ENCODE data around the gene CHD9. TPM values are rescaled to one million over a fixed set of nuclear protein-coding genes. Genes with fewer than 3 reads are reported as not detected.

Gene CHD9
- total RNA-seq, 1 donor from 2014 or later, result 77.4 TPM

DNA sequence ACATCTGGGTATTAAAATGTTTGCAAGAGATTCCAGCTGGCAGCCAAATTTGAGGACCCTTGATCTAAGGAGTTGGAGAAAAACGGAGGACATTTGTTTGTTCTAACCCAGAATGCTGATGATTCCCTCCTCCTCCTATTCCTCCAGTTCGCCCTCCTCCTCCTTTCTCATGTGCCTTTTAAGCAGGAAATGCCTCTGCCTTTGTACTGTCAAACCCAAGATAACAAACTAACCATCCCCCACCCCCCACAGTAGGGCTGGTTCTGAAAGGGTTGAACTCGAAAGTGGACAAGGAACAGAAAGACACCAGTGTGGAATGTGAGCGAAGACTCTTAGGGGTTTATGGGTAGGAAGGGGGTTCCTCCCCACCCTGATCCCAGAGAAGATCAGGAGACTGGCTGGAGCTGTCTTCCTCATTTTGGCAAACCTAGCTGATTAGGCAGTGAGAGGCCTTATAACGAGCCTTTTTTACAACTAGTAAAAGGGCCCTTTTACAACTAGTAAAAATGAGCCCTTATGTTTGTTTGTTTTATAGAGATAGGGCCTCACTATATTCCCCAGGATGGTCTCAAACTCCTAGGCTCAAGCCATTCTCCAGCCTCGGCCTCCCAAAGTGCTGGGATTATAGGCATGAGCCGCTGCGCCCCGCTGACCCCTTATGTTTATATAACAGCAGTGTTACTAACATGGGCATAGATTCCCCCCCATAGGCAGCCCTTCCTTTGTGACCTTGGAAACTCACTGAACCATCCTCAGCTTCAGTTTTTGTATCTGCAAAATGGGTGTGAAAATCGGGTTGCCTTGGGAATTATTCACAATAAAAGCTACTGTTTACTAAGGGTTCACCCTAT is 975 bp downstream of the CHD9 start:
- no peaks in the 10 kb centered on the region for H3K9me3 ChIP-seq (ENCODE audit: insufficient read depth, low read depth, low read length)
- H3K9ac ChIP-seq (ENCODE audit: low read length), result peak overlapping the region; percentile 83
- peaks cover 4% of the 10 kb centered on the region for H3K36me3 Mint-ChIP-seq (ENCODE audit: low read depth, unreplicated experiment)
- peak overlapping the region; percentile 79 for H3K27ac ChIP-seq (ENCODE audit: low read depth, low read length)
- H3K4me1 ChIP-seq (ENCODE audit: insufficient read depth, low read length), result peaks cover 26% of the 10 kb centered on the region
- H3K4me1 Mint-ChIP-seq (ENCODE audit: low read depth, unreplicated experiment), result peaks cover 13% of the 10 kb centered on the region
- peak overlapping the region; percentile 90 for H2AFZ ChIP-seq (ENCODE audit: low read depth, low read length)
- TF ChIP-seq, protein P1, sequence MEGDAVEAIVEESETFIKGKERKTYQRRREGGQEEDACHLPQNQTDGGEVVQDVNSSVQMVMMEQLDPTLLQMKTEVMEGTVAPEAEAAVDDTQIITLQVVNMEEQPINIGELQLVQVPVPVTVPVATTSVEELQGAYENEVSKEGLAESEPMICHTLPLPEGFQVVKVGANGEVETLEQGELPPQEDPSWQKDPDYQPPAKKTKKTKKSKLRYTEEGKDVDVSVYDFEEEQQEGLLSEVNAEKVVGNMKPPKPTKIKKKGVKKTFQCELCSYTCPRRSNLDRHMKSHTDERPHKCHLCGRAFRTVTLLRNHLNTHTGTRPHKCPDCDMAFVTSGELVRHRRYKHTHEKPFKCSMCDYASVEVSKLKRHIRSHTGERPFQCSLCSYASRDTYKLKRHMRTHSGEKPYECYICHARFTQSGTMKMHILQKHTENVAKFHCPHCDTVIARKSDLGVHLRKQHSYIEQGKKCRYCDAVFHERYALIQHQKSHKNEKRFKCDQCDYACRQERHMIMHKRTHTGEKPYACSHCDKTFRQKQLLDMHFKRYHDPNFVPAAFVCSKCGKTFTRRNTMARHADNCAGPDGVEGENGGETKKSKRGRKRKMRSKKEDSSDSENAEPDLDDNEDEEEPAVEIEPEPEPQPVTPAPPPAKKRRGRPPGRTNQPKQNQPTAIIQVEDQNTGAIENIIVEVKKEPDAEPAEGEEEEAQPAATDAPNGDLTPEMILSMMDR (IDR thresholded peaks at IDR 0.05; ENCODE audit: insufficient read depth, low read depth, low read length), result no peak
- no peak for TF ChIP-seq EZH2 (IDR thresholded peaks at IDR 0.05; ENCODE audit: insufficient read depth, low read length)
- H3K27ac Mint-ChIP-seq (ENCODE audit: unreplicated experiment), result peak overlapping the region; percentile 96
- H4K20me1 ChIP-seq (ENCODE audit: insufficient read depth, low read length), result peaks cover 9% of the 10 kb centered on the region
- H3K4me3 ChIP-seq (ENCODE audit: insufficient read depth, low read depth, low read length), result peak overlapping the region; percentile 65
- H3K4me3 Mint-ChIP-seq (ENCODE audit: unreplicated experiment), result peak overlapping the region; percentile 89
- no peaks in the 10 kb centered on the region for H3K27me3 Mint-ChIP-seq (ENCODE audit: low read depth, unreplicated experiment)
- no peaks in the 10 kb centered on the region for H3K36me3 ChIP-seq (ENCODE audit: insufficient read depth, low read length)
- peak overlapping the region; percentile 83 for H3K4me2 ChIP-seq (ENCODE audit: low read length)
- no peaks in the 10 kb centered on the region for H3K27me3 ChIP-seq (ENCODE audit: insufficient read depth, low read length)
- H3K79me2 ChIP-seq (ENCODE audit: insufficient read depth, low read length), result peaks cover 41% of the 10 kb centered on the region
- FAIRE-seq, result no peak
- no peaks in the 10 kb centered on the region for H3K9me3 Mint-ChIP-seq (ENCODE audit: unreplicated experiment)
- peak; percentile 73 for DNase-seq (ENCODE audit: low read depth)

DNA sequence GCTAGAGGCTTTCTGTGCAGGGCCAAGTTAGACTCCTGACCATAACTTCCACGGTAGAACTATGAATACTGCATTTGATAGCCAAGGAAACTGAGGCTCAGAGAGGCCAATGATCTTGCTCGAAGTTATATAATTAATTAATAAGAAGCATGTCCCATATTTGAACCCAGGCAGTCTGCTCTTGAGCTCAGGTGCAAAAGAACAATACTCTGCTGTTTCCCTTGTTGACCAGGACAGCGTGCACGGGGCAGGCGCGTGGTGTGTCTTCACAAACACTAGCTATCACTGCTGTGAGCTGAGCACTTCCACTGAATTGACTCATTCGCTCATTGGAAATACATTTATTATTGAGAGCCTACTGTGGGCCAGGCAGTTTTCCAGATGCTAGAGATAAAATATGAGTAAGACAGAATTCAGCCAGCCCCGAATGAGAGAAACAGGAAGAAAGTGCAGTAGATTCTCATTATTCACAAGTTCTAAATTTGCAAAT is 1.6 kb downstream of the CHD9 start:
- peak overlapping the region; percentile 83 for H3K4me2 ChIP-seq (ENCODE audit: low read length)
- H3K27ac Mint-ChIP-seq (ENCODE audit: unreplicated experiment), result peak overlapping the region; percentile 83
- peaks cover 4% of the 10 kb centered on the region for H3K36me3 Mint-ChIP-seq (ENCODE audit: low read depth, unreplicated experiment)
- TF ChIP-seq EZH2 (IDR thresholded peaks at IDR 0.05; ENCODE audit: insufficient read depth, low read length), result no peak
- TF ChIP-seq, protein P1 (IDR thresholded peaks at IDR 0.05; ENCODE audit: insufficient read depth, low read depth, low read length), result no peak
- no peaks in the 10 kb centered on the region for H3K36me3 ChIP-seq (ENCODE audit: insufficient read depth, low read length)
- no peaks in the 10 kb centered on the region for H3K9me3 ChIP-seq (ENCODE audit: insufficient read depth, low read depth, low read length)
- DNase-seq (ENCODE audit: low read depth) (peak; percentile 82), FAIRE-seq (no peak)
- H3K4me3 Mint-ChIP-seq (ENCODE audit: unreplicated experiment), result peak overlapping the region; percentile 89
- no peaks in the 10 kb centered on the region for H3K27me3 Mint-ChIP-seq (ENCODE audit: low read depth, unreplicated experiment)
- H3K27me3 ChIP-seq (ENCODE audit: insufficient read depth, low read length), result no peaks in the 10 kb centered on the region
- peaks cover 13% of the 10 kb centered on the region for H3K4me1 Mint-ChIP-seq (ENCODE audit: low read depth, unreplicated experiment)
- no peak overlapping the region for H3K9ac ChIP-seq (ENCODE audit: low read length)
- peak overlapping the region; percentile 39 for H3K27ac ChIP-seq (ENCODE audit: low read depth, low read length)
- H3K4me1 ChIP-seq (ENCODE audit: insufficient read depth, low read length), result peaks cover 26% of the 10 kb centered on the region
- H3K4me3 ChIP-seq (ENCODE audit: insufficient read depth, low read depth, low read length), result peak overlapping the region; percentile 65
- no peak overlapping the region for H2AFZ ChIP-seq (ENCODE audit: low read depth, low read length)
- H4K20me1 ChIP-seq (ENCODE audit: insufficient read depth, low read length), result peaks cover 14% of the 10 kb centered on the region
- H3K79me2 ChIP-seq (ENCODE audit: insufficient read depth, low read length), result peaks cover 47% of the 10 kb centered on the region
- H3K9me3 Mint-ChIP-seq (ENCODE audit: unreplicated experiment), result no peaks in the 10 kb centered on the region

DNA sequence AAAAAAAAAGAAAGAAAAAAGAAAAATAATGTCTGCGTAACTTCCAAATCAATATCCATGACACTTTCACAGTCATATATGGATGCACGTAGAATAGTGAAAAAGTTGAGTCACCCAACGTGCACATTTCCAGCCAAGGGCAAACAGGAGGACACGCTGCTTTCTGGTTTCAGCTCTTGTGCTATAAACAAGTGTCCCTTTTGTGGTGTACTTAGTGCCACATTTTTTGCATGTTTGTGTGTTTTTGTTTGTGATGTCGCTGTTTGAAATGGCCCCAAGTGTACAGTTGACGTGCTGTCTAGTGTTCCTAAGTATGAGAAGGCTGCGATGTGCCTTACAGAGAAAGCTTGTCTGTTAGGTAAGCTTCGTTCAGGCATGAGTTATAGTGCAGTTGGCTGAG is 2.9 kb downstream of the CHD9 start:
- Histone ChIP-seq H4K20me1 (ENCODE audit: insufficient read depth, low read length) (peaks cover 20% of the 10 kb centered on the region), H3K4me2 (ENCODE audit: low read length) (no peak overlapping the region), H3K9me3 (ENCODE audit: insufficient read depth, low read depth, low read length) (no peaks in the 10 kb centered on the region), H3K9ac (ENCODE audit: low read length) (no peak overlapping the region), H2AFZ (ENCODE audit: low read depth, low read length) (no peak overlapping the region), H3K36me3 (ENCODE audit: insufficient read depth, low read length) (no peaks in the 10 kb centered on the region), H3K27ac (ENCODE audit: low read depth, low read length) (no peak overlapping the region), H3K27me3 (ENCODE audit: insufficient read depth, low read length) (no peaks in the 10 kb centered on the region), H3K4me3 (ENCODE audit: insufficient read depth, low read depth, low read length) (no peak overlapping the region), H3K79me2 (ENCODE audit: insufficient read depth, low read length) (peaks cover 55% of the 10 kb centered on the region), H3K4me1 (ENCODE audit: insufficient read depth, low read length) (peaks cover 20% of the 10 kb centered on the region)
- no peak overlapping the region for H3K4me3 Mint-ChIP-seq (ENCODE audit: unreplicated experiment)
- H3K27me3 Mint-ChIP-seq (ENCODE audit: low read depth, unreplicated experiment), result no peaks in the 10 kb centered on the region
- FAIRE-seq, result no peak
- no peaks in the 10 kb centered on the region for H3K9me3 Mint-ChIP-seq (ENCODE audit: unreplicated experiment)
- H3K4me1 Mint-ChIP-seq (ENCODE audit: low read depth, unreplicated experiment), result peaks cover 11% of the 10 kb centered on the region
- peaks cover 4% of the 10 kb centered on the region for H3K36me3 Mint-ChIP-seq (ENCODE audit: low read depth, unreplicated experiment)
- no peak for TF ChIP-seq EZH2 (IDR thresholded peaks at IDR 0.05; ENCODE audit: insufficient read depth, low read length)
- TF ChIP-seq, protein P1 (IDR thresholded peaks at IDR 0.05; ENCODE audit: insufficient read depth, low read depth, low read length), result no peak
- H3K27ac Mint-ChIP-seq (ENCODE audit: unreplicated experiment), result no peak overlapping the region
- DNase-seq (ENCODE audit: low read depth), result no peak

All from astrocyte (in vitro differentiated cells and primary cell).